ENCODE measurements around the gene ACTR1A.
"Not testable (repeated sequence)": the region's sequence is repeated elsewhere in the genome, so short reads cannot be mapped to it uniquely, and the experiment has no call there.

ACTR1A gene

GRCh38 chr10:102537948-102538347 is 35.4 kb upstream of the ACTR1A start:
- H3K4me3 ChIP-seq (ENCODE audit: low read depth, low read length), result no peak overlapping the region
- TF ChIP-seq POLR2A (IDR thresholded peaks at IDR 0.05; ENCODE audit: extremely low read depth, insufficient read length) (no peak), MYC (IDR thresholded peaks at IDR 0.05; ENCODE audit: low read depth, low read length) (no peak), MAX (IDR thresholded peaks at IDR 0.05; ENCODE audit: low read depth, low read length) (no peak)
- TF ChIP-seq, protein P1, sequence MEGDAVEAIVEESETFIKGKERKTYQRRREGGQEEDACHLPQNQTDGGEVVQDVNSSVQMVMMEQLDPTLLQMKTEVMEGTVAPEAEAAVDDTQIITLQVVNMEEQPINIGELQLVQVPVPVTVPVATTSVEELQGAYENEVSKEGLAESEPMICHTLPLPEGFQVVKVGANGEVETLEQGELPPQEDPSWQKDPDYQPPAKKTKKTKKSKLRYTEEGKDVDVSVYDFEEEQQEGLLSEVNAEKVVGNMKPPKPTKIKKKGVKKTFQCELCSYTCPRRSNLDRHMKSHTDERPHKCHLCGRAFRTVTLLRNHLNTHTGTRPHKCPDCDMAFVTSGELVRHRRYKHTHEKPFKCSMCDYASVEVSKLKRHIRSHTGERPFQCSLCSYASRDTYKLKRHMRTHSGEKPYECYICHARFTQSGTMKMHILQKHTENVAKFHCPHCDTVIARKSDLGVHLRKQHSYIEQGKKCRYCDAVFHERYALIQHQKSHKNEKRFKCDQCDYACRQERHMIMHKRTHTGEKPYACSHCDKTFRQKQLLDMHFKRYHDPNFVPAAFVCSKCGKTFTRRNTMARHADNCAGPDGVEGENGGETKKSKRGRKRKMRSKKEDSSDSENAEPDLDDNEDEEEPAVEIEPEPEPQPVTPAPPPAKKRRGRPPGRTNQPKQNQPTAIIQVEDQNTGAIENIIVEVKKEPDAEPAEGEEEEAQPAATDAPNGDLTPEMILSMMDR (IDR thresholded peaks at IDR 0.05; ENCODE audit: low read depth, low read length), result no peak
- DNase-seq (ENCODE audit: low read depth), result no peak

GRCh38 chr10:102537367-102537766 is 34.9 kb upstream of the ACTR1A start:
- peak; percentile 23 for DNase-seq (ENCODE audit: low read depth)
- H3K4me3 ChIP-seq (ENCODE audit: low read depth, low read length), result no peak overlapping the region
- no peak for TF ChIP-seq MAX (IDR thresholded peaks at IDR 0.05; ENCODE audit: low read depth, low read length)
- no peak for TF ChIP-seq MYC (IDR thresholded peaks at IDR 0.05; ENCODE audit: low read depth, low read length)
- TF ChIP-seq POLR2A (IDR thresholded peaks at IDR 0.05; ENCODE audit: extremely low read depth, insufficient read length), result no peak
- TF ChIP-seq, protein P1 (IDR thresholded peaks at IDR 0.05; ENCODE audit: low read depth, low read length), result no peak

- H3K4me3 ChIP-seq (ENCODE audit: low read depth, low read length), result no peak overlapping the region
- DNase-seq (ENCODE audit: low read depth), result no peak
Observed at GRCh38 chr10:102535481-102536147, 33.1 kb upstream of the ACTR1A start.

GRCh38 chr10:102534966-102535365 is 32.5 kb upstream of the ACTR1A start:
- H3K4me3 ChIP-seq (ENCODE audit: low read depth, low read length); DNase-seq (ENCODE audit: low read depth): not testable (repeated sequence)

More at GRCh38 chr10:102535481-102536147, 33.1 kb upstream of the ACTR1A start:
- TF ChIP-seq, protein P1 (IDR thresholded peaks at IDR 0.05; ENCODE audit: low read depth, low read length), result no peak
- TF ChIP-seq POLR2A (IDR thresholded peaks at IDR 0.05; ENCODE audit: extremely low read depth, insufficient read length) (no peak), MYC (IDR thresholded peaks at IDR 0.05; ENCODE audit: low read depth, low read length) (no peak), MAX (IDR thresholded peaks at IDR 0.05; ENCODE audit: low read depth, low read length) (no peak)

DNA sequence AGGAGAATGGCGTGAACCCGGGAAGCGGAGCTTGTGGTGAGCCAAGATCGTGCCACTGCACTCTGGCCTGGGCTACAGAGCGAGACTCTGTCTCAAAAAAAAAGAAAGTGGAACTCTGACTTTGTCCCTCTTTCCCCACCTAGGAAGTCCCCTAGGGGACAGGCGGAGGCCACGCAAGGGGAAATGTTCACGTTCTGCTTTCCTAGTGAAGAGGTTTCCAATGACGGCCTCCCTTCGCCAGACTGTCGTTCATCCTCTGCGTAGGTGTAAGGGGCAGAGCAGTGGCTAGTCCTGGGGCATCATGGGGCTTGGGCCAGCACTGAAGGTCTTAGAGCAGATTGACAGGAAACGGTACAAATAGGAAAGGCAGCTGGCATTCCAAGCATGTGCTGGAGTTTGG is 31.8 kb upstream of the ACTR1A start:
- H3K4me3 ChIP-seq (ENCODE audit: low read depth, low read length), result no peak overlapping the region
- DNase-seq (ENCODE audit: low read depth), result no peak
- TF ChIP-seq, protein P1 (IDR thresholded peaks at IDR 0.05; ENCODE audit: low read depth, low read length), result no peak
- TF ChIP-seq MAX (IDR thresholded peaks at IDR 0.05; ENCODE audit: low read depth, low read length) (no peak), POLR2A (IDR thresholded peaks at IDR 0.05; ENCODE audit: extremely low read depth, insufficient read length) (no peak), MYC (IDR thresholded peaks at IDR 0.05; ENCODE audit: low read depth, low read length) (no peak)

DNA sequence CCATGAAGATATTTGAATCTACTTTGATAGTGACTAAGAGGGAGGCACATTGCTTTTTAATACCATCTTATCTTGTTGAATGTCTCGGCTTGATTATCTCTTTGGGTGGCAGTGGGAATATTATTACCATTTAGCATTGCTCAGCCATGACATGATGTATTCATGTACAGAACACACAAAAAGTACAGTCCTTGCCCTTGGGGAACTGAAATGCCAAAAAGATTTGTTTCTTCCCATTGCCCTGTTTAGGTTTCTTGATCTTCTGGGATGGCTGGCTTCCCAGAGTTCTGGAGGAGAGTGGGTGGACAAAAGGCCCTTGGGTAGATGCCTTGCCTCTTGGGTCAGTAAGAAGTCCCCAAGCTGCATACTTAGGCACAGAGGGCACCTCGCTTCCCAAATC is 25.0 kb upstream of the ACTR1A start:
- DNase-seq (ENCODE audit: low read depth), result no peak
- TF ChIP-seq MYC (IDR thresholded peaks at IDR 0.05; ENCODE audit: low read depth, low read length), result no peak
- TF ChIP-seq POLR2A (IDR thresholded peaks at IDR 0.05; ENCODE audit: extremely low read depth, insufficient read length), result no peak
- no peak for TF ChIP-seq MAX (IDR thresholded peaks at IDR 0.05; ENCODE audit: low read depth, low read length)
- TF ChIP-seq, protein P1 (IDR thresholded peaks at IDR 0.05; ENCODE audit: low read depth, low read length), result no peak

More for the DNA sequence above, 25.0 kb upstream of the ACTR1A start:
- H3K4me3 ChIP-seq (ENCODE audit: low read depth, low read length), result no peak overlapping the region

Measured in NB4 (cell line).